H9 (cell line): ENCODE data around the gene STIMATE. TPM values are rescaled to one million over a fixed set of nuclear protein-coding genes. Genes with fewer than 3 reads are reported as not detected.

Experiments used
- DNase-seq: peaks from one replicate; pipeline ENCODE4 v3.0.0-alpha.2; 2017
- H2AFZ ChIP-seq: one replicate; pipeline ENCODE4 v1.6.1; 2013; ENCODE audit warnings: mild to moderate bottlenecking, low read length, control low read depth, moderate library complexity
- H2AK5ac ChIP-seq: 2 replicates; pipeline ENCODE4 v1.6.1; 2013; ENCODE audit warnings: low read length, control low read depth, mixed read lengths; ENCODE audit not compliant: insufficient read length
- H2BK120ac ChIP-seq: one replicate; pipeline ENCODE4 v1.6.1; 2013; ENCODE audit warnings: low read depth, mild to moderate bottlenecking, low read length, control low read depth, inconsistent platforms; ENCODE audit not compliant: poor library complexity, severe bottlenecking
- H2BK12ac ChIP-seq: 2 replicates; pipeline ENCODE4 v1.6.1; 2013; ENCODE audit warnings: low read length, control low read depth, mixed read lengths, low read depth; ENCODE audit not compliant: insufficient read length
- H2BK15ac ChIP-seq: 2 replicates; pipeline ENCODE4 v1.6.1; 2013; ENCODE audit warnings: low read depth, low read length, control low read depth
- H2BK20ac ChIP-seq: one replicate; pipeline ENCODE4 v1.6.1; 2013; ENCODE audit warnings: low read depth, mild to moderate bottlenecking, low read length, control low read depth, inconsistent platforms; ENCODE audit not compliant: poor library complexity, severe bottlenecking
- H2BK5ac ChIP-seq: 2 replicates; pipeline ENCODE4 v1.6.1; 2013; ENCODE audit warnings: low read length, control low read depth, mixed read lengths; ENCODE audit not compliant: insufficient read length
- H3K14ac ChIP-seq: 2 replicates; pipeline ENCODE4 v1.6.1; 2013; ENCODE audit warnings: low read length, control low read depth; ENCODE audit not compliant: insufficient read depth
- H3K18ac ChIP-seq: 2 replicates; pipeline ENCODE4 v1.6.1; 2013; ENCODE audit warnings: low read depth, mild to moderate bottlenecking, mixed read lengths, low read length, control low read depth; ENCODE audit not compliant: insufficient read length
- H3K23ac ChIP-seq: 2 replicates; pipeline ENCODE4 v1.6.1; 2013; ENCODE audit warnings: low read length, control low read depth, mixed read lengths, low read depth; ENCODE audit not compliant: insufficient read length
- H3K23me2 ChIP-seq: 2 replicates; pipeline ENCODE4 v1.6.1; 2013; ENCODE audit warnings: low read depth, mild to moderate bottlenecking, mixed read lengths, low read length, control low read depth; ENCODE audit not compliant: insufficient read length, poor library complexity, severe bottlenecking
- H3K27ac ChIP-seq: 2 replicates; pipeline ENCODE4 v1.5.1; 2013; ENCODE audit warnings: low read length, control low read depth, mixed read lengths, low read depth; ENCODE audit not compliant: insufficient read length
- H3K27me3 ChIP-seq: 2 replicates; pipeline ENCODE4 v1.6.1; 2013; ENCODE audit warnings: low read length, control low read depth, inconsistent platforms; ENCODE audit not compliant: insufficient read depth
- H3K4ac ChIP-seq: 2 replicates; pipeline ENCODE4 v1.6.1; 2013; ENCODE audit warnings: low read depth, mild to moderate bottlenecking, control low read depth, inconsistent platforms, low read length, moderate library complexity
- H3K4me1 ChIP-seq: 2 replicates; pipeline ENCODE4 v1.6.1; 2013; ENCODE audit warnings: low read length, control low read depth, inconsistent platforms; ENCODE audit not compliant: insufficient read depth
- H3K4me2 ChIP-seq: 2 replicates; pipeline ENCODE4 v1.6.1; 2013; ENCODE audit warnings: low read length, control low read depth, mixed read lengths; ENCODE audit not compliant: insufficient read length, insufficient read depth
- H3K56ac ChIP-seq: 2 replicates; pipeline ENCODE4 v1.6.1; 2013; ENCODE audit warnings: low read depth, mild to moderate bottlenecking, mixed read lengths, low read length, control low read depth; ENCODE audit not compliant: insufficient read length
- H3K79me1 ChIP-seq: 2 replicates; pipeline ENCODE4 v1.6.1; 2013; ENCODE audit warnings: low read depth, mild to moderate bottlenecking, moderate library complexity, low read length, control low read depth, inconsistent platforms; ENCODE audit not compliant: insufficient read depth, poor library complexity, severe bottlenecking
- H3K79me2 ChIP-seq: 2 replicates; pipeline ENCODE4 v1.6.1; 2013; ENCODE audit warnings: low read length, control low read depth, inconsistent platforms; ENCODE audit not compliant: insufficient read depth
- H3K9ac ChIP-seq: 2 replicates; pipeline ENCODE4 v1.6.1; 2013; ENCODE audit warnings: low read length, control low read depth, mixed read lengths; ENCODE audit not compliant: insufficient read length; ENCODE audit errors: extremely low read depth
- H3K9me3 ChIP-seq: one replicate; pipeline ENCODE4 v1.6.1; 2013; ENCODE audit warnings: low read depth, low read length, inconsistent platforms; ENCODE audit not compliant: control insufficient read depth
- H3T11ph ChIP-seq: one replicate; pipeline ENCODE4 v1.6.1; 2013; ENCODE audit warnings: mild to moderate bottlenecking, low read length, control low read depth, inconsistent platforms
- H4K20me1 ChIP-seq: one replicate; pipeline ENCODE4 v1.6.1; 2013; ENCODE audit not compliant: control insufficient read depth, insufficient read length, insufficient read depth
- H4K5ac ChIP-seq: 2 replicates; pipeline ENCODE4 v1.6.1; 2013; ENCODE audit warnings: low read depth, mild to moderate bottlenecking, mixed read lengths, low read length, control low read depth; ENCODE audit not compliant: insufficient read length
- H4K8ac ChIP-seq: replicated peaks from 2 replicates; pipeline ENCODE4 v1.6.1; 2013; ENCODE audit warnings: low read length, control low read depth, mixed read lengths, low read depth; ENCODE audit not compliant: insufficient read length
- H4K91ac ChIP-seq: 2 replicates; pipeline ENCODE4 v1.6.1; 2013; ENCODE audit warnings: low read depth, mild to moderate bottlenecking, moderate library complexity, mixed read lengths, low read length, control low read depth; ENCODE audit not compliant: insufficient read length
- H3K27ac Mint-ChIP-seq, 3 experiments: 2 replicates in 2 of 3; 3 replicates in 1 of 3; pipeline ENCODE4 v1.8.0; 2020 to 2021; ENCODE audit warnings: mixed read lengths in 3 of 3, mild to moderate bottlenecking in 1 of 3, moderate library complexity in 1 of 3
- H3K27me3 Mint-ChIP-seq: 2 replicates; pipeline ENCODE4 v1.8.0; 2021; ENCODE audit warnings: low read depth, mild to moderate bottlenecking, moderate library complexity, mixed read lengths
- H3K36me3 Mint-ChIP-seq, 3 experiments: 2 replicates in 2 of 3; 3 replicates in 1 of 3; pipeline ENCODE4 v1.8.0; 2020 to 2021; ENCODE audit warnings: low read depth in 3 of 3, mixed read lengths in 3 of 3; ENCODE audit not compliant: insufficient read depth in 1 of 3
- H3K4me1 Mint-ChIP-seq, 2 experiments: 2 replicates each; pipeline ENCODE4 v1.8.0; 2020; ENCODE audit warnings: mixed read lengths in 2 of 2
- H3K4me3 Mint-ChIP-seq, 2 experiments: 2 replicates in 1 of 2; 3 replicates in 1 of 2; pipeline ENCODE4 v1.8.0; 2020 to 2021; ENCODE audit warnings: mild to moderate bottlenecking in 2 of 2, mixed read lengths in 2 of 2, moderate library complexity in 1 of 2
- H3K9me3 Mint-ChIP-seq, 2 experiments: 2 replicates in 1 of 2; 3 replicates in 1 of 2; pipeline ENCODE4 v1.8.0; 2020; ENCODE audit warnings: mild to moderate bottlenecking in 2 of 2, mixed read lengths in 2 of 2, moderate library complexity in 1 of 2
- WGBS: extraction: QIAGEN DNeasy Blood & Tissue Kit; methylation state at CpG from one replicate; pipeline ENCODE4 v1.1.7; 2013; ENCODE audit warnings: missing lambda C conversion rate, low lambda C conversion rate, mixed read lengths; ENCODE audit not compliant: insufficient read length; ENCODE audit errors: extremely low coverage; 5-methylcytosine and 5-hydroxymethylcytosine counted together
- total RNA-seq: library from RNA; stranded (reverse); gene quantifications from 2 replicates; pipeline ENCODE4 v1.2.1, GENCODE V29; 2021
- TF ChIP-seq, protein P1 (sequence below): fragments of 200-600 bp; sonication (generic); conservative IDR thresholded peaks from 3 replicates; pipeline ENCODE4 v1.8.0; 2021; ENCODE audit warnings: antibody characterized with exemption, mild to moderate bottlenecking

The STIMATE gene
- total RNA-seq, 1 experiment from 2014 or later, result 25.6 TPM

DNA sequence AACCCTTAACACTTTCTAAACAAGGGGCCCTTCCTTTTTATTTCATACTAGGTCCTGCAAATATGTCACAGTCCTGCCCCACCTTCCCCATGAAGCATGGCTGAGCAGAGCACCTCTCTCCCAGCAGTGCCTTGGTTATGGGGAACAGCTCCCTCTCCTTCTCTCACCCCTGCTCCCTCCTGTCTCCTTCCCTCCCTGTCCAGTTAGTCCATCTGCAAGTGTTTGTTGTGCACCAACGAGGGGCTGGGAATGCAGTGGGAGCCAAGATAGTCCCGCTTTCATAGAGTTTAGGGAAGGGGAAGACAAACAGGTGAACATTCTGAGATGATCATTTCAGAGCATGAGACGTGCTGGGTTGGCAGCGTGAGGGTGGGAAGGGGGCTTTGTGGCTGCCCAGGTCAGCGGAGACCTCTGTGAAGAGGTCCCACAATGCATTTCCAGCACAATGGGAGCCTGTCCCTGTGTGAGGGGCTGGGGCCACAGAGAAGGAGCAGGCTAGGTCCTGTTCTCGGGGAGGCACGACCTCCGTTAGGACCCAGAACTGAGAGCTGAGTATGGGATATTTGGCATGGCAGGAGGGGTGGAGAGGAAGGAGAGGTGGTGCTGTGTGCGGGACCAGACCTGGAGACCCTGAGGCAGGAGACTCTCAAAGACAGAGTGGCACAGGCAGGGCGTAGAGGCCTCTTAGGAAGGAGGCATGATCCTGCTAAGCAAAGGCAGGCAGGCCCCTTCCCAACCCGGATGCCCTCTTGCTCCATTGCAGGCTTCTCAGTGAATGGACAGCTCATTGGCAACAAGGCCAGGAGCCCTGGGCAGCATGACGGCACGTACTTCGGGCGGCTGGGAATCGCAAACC is 108.2 kb downstream of the STIMATE start:
- Histone ChIP-seq H2AK5ac (no peak overlapping the region), H4K20me1 (no peaks in the 10 kb centered on the region), H3K79me2 (no peaks in the 10 kb centered on the region), H3K9ac (no peak overlapping the region), H2BK5ac (no peak overlapping the region), H3K27me3 (no peaks in the 10 kb centered on the region), H2AFZ (no peak overlapping the region), H3K4me1 (no peaks in the 10 kb centered on the region), H4K8ac (no peak overlapping the region), H3K79me1 (no peaks in the 10 kb centered on the region), H3K4me2 (no peak overlapping the region), H3K14ac (no peak overlapping the region), H3K9me3 (no peaks in the 10 kb centered on the region), H2BK120ac (no peak overlapping the region), H3K27ac (no peak overlapping the region), H3K18ac (no peak overlapping the region), H3T11ph (no peak overlapping the region), H4K5ac (no peak overlapping the region), H2BK15ac (no peak overlapping the region), H3K23me2 (no peaks in the 10 kb centered on the region), H4K91ac (no peak overlapping the region), H2BK12ac (no peak overlapping the region), H3K23ac (no peak overlapping the region), H2BK20ac (no peak overlapping the region), H3K56ac (no peak overlapping the region), H3K4ac (no peak overlapping the region)
- peak overlapping the region in 2 of 3 experiments; percentile 30 to 42; a peak in 5 of 7 replicates for H3K27ac Mint-ChIP-seq
- no CpG with 5 or more reads among the region's 16 CpGs for WGBS
- TF ChIP-seq, protein P1, sequence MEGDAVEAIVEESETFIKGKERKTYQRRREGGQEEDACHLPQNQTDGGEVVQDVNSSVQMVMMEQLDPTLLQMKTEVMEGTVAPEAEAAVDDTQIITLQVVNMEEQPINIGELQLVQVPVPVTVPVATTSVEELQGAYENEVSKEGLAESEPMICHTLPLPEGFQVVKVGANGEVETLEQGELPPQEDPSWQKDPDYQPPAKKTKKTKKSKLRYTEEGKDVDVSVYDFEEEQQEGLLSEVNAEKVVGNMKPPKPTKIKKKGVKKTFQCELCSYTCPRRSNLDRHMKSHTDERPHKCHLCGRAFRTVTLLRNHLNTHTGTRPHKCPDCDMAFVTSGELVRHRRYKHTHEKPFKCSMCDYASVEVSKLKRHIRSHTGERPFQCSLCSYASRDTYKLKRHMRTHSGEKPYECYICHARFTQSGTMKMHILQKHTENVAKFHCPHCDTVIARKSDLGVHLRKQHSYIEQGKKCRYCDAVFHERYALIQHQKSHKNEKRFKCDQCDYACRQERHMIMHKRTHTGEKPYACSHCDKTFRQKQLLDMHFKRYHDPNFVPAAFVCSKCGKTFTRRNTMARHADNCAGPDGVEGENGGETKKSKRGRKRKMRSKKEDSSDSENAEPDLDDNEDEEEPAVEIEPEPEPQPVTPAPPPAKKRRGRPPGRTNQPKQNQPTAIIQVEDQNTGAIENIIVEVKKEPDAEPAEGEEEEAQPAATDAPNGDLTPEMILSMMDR, result no peak
- peaks cover 2% of the 10 kb centered on the region for H3K27me3 Mint-ChIP-seq
- H3K9me3 Mint-ChIP-seq, result no peaks in the 10 kb centered on the region; a peak in 1 of 5 replicates
- DNase-seq, result no peak
- no peaks in the 10 kb centered on the region for H3K4me1 Mint-ChIP-seq
- no peaks in the 10 kb centered on the region; a peak in 2 of 7 replicates for H3K36me3 Mint-ChIP-seq
- no peak overlapping the region for H3K4me3 Mint-ChIP-seq
